HepG2 (cell line): ENCODE measurements around the gene S100A6. TPM values are rescaled to one million over a fixed set of nuclear protein-coding genes. Genes with fewer than 3 reads are reported as not detected.

Source experiments
- ATAC-seq: fragments of 200-7000 bp; cut with Tn5 transposase; 3 replicates; pipeline ENCODE4 v1.9.1; 2020; ENCODE audit warnings: mild to moderate bottlenecking, moderate library complexity
- BruUV-seq: library from RNA; stranded (reverse); fragments of 400-500 nt; replicated peaks from 2 replicates; lab custom pipeline; 2021; lab: Mats Ljungman, UMichigan
- CTCF ChIA-PET: fragments of 300-600 bp; formaldehyde crosslinking; extraction: SDS; loops from one replicate; lab custom pipeline; 2021; ENCODE audit warnings: low total read pairs, inconsistent platforms, low intra/inter-chr PET ratio; lab: Yijun Ruan, JAX
- POLR2A ChIA-PET: fragments of 350-600 bp; sonication (Branson Sonifier 250); formaldehyde crosslinking; loops from one replicate; lab custom pipeline; 2020; ENCODE audit warnings: antibody characterized with exemption, inconsistent platforms; lab: Yijun Ruan, JAX
- DNase-seq: peaks from one replicate; pipeline ENCODE4 v3.0.0-alpha.2; 2015; ENCODE audit warnings: low spot score
- FAIRE-seq: peaks from 3 replicates; lab custom pipeline; 2011; peaks lifted over from hg19 to GRCh38; lab: Jason Lieb, UNC
- H2AFZ ChIP-seq: one replicate; pipeline ENCODE4 v1.6.1; 2011; ENCODE audit warnings: low read length, inconsistent platforms
- H3K27ac ChIP-seq: fragments of 300-600 bp; 3 replicates; pipeline ENCODE4 v1.8.0; 2011; ENCODE audit warnings: mixed run types, mild to moderate bottlenecking, mixed read lengths, low read length, inconsistent platforms; ENCODE audit not compliant: insufficient read depth; ENCODE audit errors: extremely low read length
- H3K27me3 ChIP-seq, 2 experiments: fragments of 200-600 bp in 1 of 2; 2 replicates in 1 of 2; 3 replicates in 1 of 2; pipeline versions ENCODE4 v1.6.0 to v1.8.0; 2011; ENCODE audit warnings: low read length in 2 of 2, mild to moderate bottlenecking in 2 of 2, moderate library complexity in 2 of 2, inconsistent platforms in 1 of 2; ENCODE audit not compliant: insufficient read depth in 2 of 2, control insufficient read depth in 1 of 2
- H3K36me3 ChIP-seq, 2 experiments: fragments of 200-600 bp in 1 of 2; replicated peaks in 1 of 2; 2 replicates in 1 of 2; 3 replicates in 1 of 2; pipeline versions ENCODE4 v1.5.1 to v1.8.0; 2011; ENCODE audit warnings: low read length in 2 of 2, inconsistent platforms in 1 of 2; ENCODE audit not compliant: insufficient read depth in 2 of 2, control insufficient read depth in 1 of 2
- H3K4me1 ChIP-seq: 2 replicates; pipeline ENCODE4 v1.5.1; 2012; ENCODE audit warnings: low read length, inconsistent platforms; ENCODE audit not compliant: insufficient read depth
- H3K4me2 ChIP-seq: 2 replicates; pipeline ENCODE4 v1.6.0; 2011; ENCODE audit warnings: low read depth, low read length, inconsistent platforms
- H3K4me3 ChIP-seq, 3 experiments: fragments of 200-600 bp in 1 of 3; sonication (generic), shearing (Covaris generic) in 1 of 3; replicated peaks in 1 of 3; 2 replicates each; pipeline ENCODE4 v1.5.1; 2011 to 2016; ENCODE audit warnings: low read length in 3 of 3, inconsistent platforms in 2 of 3, low read depth in 2 of 3, mild to moderate bottlenecking in 2 of 3, control low read depth in 1 of 3, mixed read lengths in 1 of 3; ENCODE audit not compliant: insufficient read depth in 1 of 3
- H3K79me2 ChIP-seq: one replicate; pipeline ENCODE4 v1.6.1; 2011; ENCODE audit warnings: low read length, inconsistent platforms; ENCODE audit not compliant: insufficient read depth
- H3K9ac ChIP-seq: 2 replicates; pipeline ENCODE4 v1.6.0; 2011; ENCODE audit warnings: mild to moderate bottlenecking, low read depth, low read length, inconsistent platforms; ENCODE audit not compliant: insufficient read depth
- H3K9me3 ChIP-seq: 2 replicates; pipeline ENCODE4 v1.5.1; 2012; ENCODE audit warnings: mild to moderate bottlenecking, low read length
- H4K20me1 ChIP-seq: 2 replicates; pipeline ENCODE4 v1.6.0; 2011; ENCODE audit warnings: inconsistent platforms, mild to moderate bottlenecking, low read length, moderate library complexity; ENCODE audit not compliant: insufficient read depth
- FOSL1 ChIP-seq: sonication (generic); formaldehyde crosslinking; IDR thresholded peaks from 2 replicates; pipeline ENCODE4 v1.9.0; 2021; ENCODE audit warnings: missing genetic modification reagents, borderline replicate concordance
- HMGA1 ChIP-seq: sonication (generic); formaldehyde crosslinking; conservative IDR thresholded peaks from 2 replicates; pipeline ENCODE4 v1.4.0; 2020; ENCODE audit warnings: missing genetic modification reagents
- IKZF1 ChIP-seq: fragments of 450-650 bp; IDR thresholded peaks from 2 replicates; pipeline ENCODE4 v1.7.1; 2016
- ZNF260 ChIP-seq: sonication (generic); formaldehyde crosslinking; IDR thresholded peaks from 2 replicates; pipeline ENCODE4 v1.4.0; 2020; ENCODE audit warnings: missing genetic modification reagents, low read depth, mild to moderate bottlenecking, borderline replicate concordance
- WGBS: methylation state at CpG from one replicate; pipeline ENCODE4 v1.1.6; 2017; ENCODE audit warnings: low lambda C conversion rate; 5-methylcytosine and 5-hydroxymethylcytosine counted together
- in situ Hi-C: cut with HindIII; loops from 2 replicates; pipeline ENCODE4 v1.10.0; 2017; ENCODE audit warnings: low pct_unique_long_range_greater_than_20kb; ENCODE audit not compliant: extremely low pct_ligation_motif_present
- intact Hi-C: fragments of 100-400 bp; cut with micrococcal nuclease; formaldehyde crosslinking; loops from one replicate; pipeline ENCODE4 v1.10.0; 2022; ENCODE audit not compliant: unreplicated experiment
- polyA plus RNA-seq, 8 experiments: library from polyadenylated mRNA; depleted of rRNA in 3 of 8; stranded (reverse) in 7 of 8; unstranded in 1 of 8; fragments of >200 nt; fragmentation: Illumina TruSeq in 4 of 8; extraction: Trizol in 4 of 8; gene quantifications; 2 replicates each; pipeline versions ENCODE4 v1.2.1 to v1.2.3, GENCODE V29; 2011 to 2016; ENCODE audit warnings: low read depth in 4 of 8, missing spikeins in 1 of 8, mixed read lengths in 1 of 8; ENCODE audit not compliant: insufficient read depth in 1 of 8
- total RNA-seq, 5 experiments: library from RNA; depleted of rRNA; stranded (reverse); fragments of >200 nt; fragmentation: Illumina TruSeq; extraction: Trizol; gene quantifications; 2 replicates each; pipeline ENCODE4 v1.2.3, GENCODE V29; 2016; ENCODE audit warnings: low read depth in 1 of 5
- TF ChIP-seq, protein P1 (sequence below): IDR thresholded peaks from 2 replicates; pipeline ENCODE4 v1.6.1; 2012; ENCODE audit warnings: inconsistent platforms
- TF ChIP-seq, protein P2 (sequence below): sonication (generic); formaldehyde crosslinking; IDR thresholded peaks from 2 replicates; pipeline ENCODE4 v1.5.1; 2020; ENCODE audit warnings: mild to moderate bottlenecking, missing genetic modification reagents, moderate library complexity

Gene S100A6
- total and polyA plus RNA-seq, 2 of the 13 experiments (the other 11 are each of a cell fraction or from before 2014, with no cell fraction given), result 72.9 to 85.0 TPM

DNA sequence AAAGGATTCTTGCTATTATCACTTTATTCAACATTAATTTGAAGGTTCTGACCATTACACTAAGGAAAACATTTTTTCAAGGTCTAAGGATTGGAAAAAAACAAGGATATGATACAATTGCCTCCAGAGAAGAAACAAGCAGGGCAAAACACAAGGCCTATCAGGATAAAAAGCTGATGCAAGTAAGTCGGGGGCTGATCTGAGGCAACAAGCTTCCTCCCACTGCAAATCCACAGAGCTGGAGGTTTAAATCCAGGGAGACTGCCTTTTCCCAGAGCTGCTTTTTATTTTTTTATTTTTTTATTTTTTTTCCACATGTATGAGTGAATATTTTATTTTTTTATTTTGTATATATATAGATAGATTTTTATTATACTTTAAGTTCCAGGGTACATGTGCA lies 49.2 kb upstream of the S100A6 start:
- Histone ChIP-seq H3K79me2 (no peaks in the 10 kb centered on the region), H3K36me3 (no peaks in the 10 kb centered on the region), H3K4me1 (no peaks in the 10 kb centered on the region), H2AFZ (no peak overlapping the region), H3K9me3 (no peaks in the 10 kb centered on the region), H3K27ac (no peak overlapping the region), H3K4me3 (no peak overlapping the region), H3K9ac (no peak overlapping the region), H3K27me3 (0 out of 5 replicates have a peak, but pooled peaks cover 1 to 3% of the 10 kb centered on the region in 2 experiments), H4K20me1 (no peaks in the 10 kb centered on the region), H3K4me2 (no peak overlapping the region)
- TF ChIP-seq ZNF260 (CRISPR knock-in tag) (no peak), HMGA1 (CRISPR knock-in tag) (no peak), IKZF1 (no peak), FOSL1 (CRISPR knock-in tag) (no peak)
- TF ChIP-seq, protein P1, sequence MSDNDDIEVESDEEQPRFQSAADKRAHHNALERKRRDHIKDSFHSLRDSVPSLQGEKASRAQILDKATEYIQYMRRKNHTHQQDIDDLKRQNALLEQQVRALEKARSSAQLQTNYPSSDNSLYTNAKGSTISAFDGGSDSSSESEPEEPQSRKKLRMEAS, result no peak
- TF ChIP-seq, protein P2, sequence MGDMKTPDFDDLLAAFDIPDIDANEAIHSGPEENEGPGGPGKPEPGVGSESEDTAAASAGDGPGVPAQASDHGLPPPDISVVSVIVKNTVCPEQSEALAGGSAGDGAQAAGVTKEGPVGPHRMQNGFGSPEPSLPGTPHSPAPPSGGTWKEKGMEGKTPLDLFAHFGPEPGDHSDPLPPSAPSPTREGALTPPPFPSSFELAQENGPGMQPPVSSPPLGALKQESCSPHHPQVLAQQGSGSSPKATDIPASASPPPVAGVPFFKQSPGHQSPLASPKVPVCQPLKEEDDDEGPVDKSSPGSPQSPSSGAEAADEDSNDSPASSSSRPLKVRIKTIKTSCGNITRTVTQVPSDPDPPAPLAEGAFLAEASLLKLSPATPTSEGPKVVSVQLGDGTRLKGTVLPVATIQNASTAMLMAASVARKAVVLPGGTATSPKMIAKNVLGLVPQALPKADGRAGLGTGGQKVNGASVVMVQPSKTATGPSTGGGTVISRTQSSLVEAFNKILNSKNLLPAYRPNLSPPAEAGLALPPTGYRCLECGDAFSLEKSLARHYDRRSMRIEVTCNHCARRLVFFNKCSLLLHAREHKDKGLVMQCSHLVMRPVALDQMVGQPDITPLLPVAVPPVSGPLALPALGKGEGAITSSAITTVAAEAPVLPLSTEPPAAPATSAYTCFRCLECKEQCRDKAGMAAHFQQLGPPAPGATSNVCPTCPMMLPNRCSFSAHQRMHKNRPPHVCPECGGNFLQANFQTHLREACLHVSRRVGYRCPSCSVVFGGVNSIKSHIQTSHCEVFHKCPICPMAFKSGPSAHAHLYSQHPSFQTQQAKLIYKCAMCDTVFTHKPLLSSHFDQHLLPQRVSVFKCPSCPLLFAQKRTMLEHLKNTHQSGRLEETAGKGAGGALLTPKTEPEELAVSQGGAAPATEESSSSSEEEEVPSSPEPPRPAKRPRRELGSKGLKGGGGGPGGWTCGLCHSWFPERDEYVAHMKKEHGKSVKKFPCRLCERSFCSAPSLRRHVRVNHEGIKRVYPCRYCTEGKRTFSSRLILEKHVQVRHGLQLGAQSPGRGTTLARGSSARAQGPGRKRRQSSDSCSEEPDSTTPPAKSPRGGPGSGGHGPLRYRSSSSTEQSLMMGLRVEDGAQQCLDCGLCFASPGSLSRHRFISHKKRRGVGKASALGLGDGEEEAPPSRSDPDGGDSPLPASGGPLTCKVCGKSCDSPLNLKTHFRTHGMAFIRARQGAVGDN (CRISPR knock-in tag), result no peak
- no peak for ATAC-seq
- intact Hi-C loops (no loop called here), in situ Hi-C loops (no loop called here)
- 89% methylated on average over 1 of the region's 1 CpG for WGBS
- BruUV-seq, result no TSS peak
- no peak for FAIRE-seq
- no peak for DNase-seq
- POLR2A ChIA-PET, result no interaction called here
- CTCF ChIA-PET, result no interaction called here
